ENCODE data around the gene C20orf204. TPM values are rescaled to one million over a fixed set of nuclear protein-coding genes. Genes with fewer than 3 reads are reported as not detected.

C20orf204 gene
- total and polyA plus RNA-seq, 9 of the 15 experiments (the other 6 are each of a cell fraction or from before 2014, with no cell fraction given), result 0.11 to 1.1 (median 0.36) TPM; not detected in 2

GRCh38 chr20:64037498-64038213, 1.7 kb downstream of the C20orf204 start (continued):
- TF ChIP-seq ZNF512 (tag; IDR thresholded peaks at IDR 0.05) (no peak), THAP12 (CRISPR knock-in tag; IDR thresholded peaks at IDR 0.05) (no peak), ZNF644 (tag; IDR thresholded peaks at IDR 0.05; ENCODE audit: low read depth) (no peak), ZNF280A (IDR thresholded peaks at IDR 0.05; ENCODE audit: low read depth, partially characterized antibody) (no peak), ZKSCAN8 (CRISPR knock-in tag; IDR thresholded peaks at IDR 0.05) (no peak), ZNF584 (CRISPR knock-in tag; IDR thresholded peaks at IDR 0.05; ENCODE audit: low read depth) (no peak), ZNF444 (CRISPR knock-in tag; IDR thresholded peaks at IDR 0.05) (no peak), FUS (optimal IDR thresholded peaks at IDR 0.05; ENCODE audit: low read depth, low read length) (no peak), ZNF354B (CRISPR knock-in tag; IDR thresholded peaks at IDR 0.05) (no peak), RFX7 (CRISPR knock-in tag; IDR thresholded peaks at IDR 0.05) (no peak), ELK3 (CRISPR knock-in tag; IDR thresholded peaks at IDR 0.05) (no peak), ID3 (CRISPR knock-in tag; IDR thresholded peaks at IDR 0.05) (no peak), ID3 (tag; IDR thresholded peaks at IDR 0.05) (no peak), MYBL2 (IDR thresholded peaks at IDR 0.05; ENCODE audit: low read depth) (no peak), MYBL2 (CRISPR knock-in tag; IDR thresholded peaks at IDR 0.05; ENCODE audit: borderline replicate concordance) (no peak), NELFE (IDR thresholded peaks at IDR 0.05; ENCODE audit: insufficient read depth, insufficient read length) (no peak)
